CD4-positive, alpha-beta T cell treated with Interleukin-15 for 1 hour (primary cell): ENCODE data around the gene RBM15.
A peak's percentile ranks its signal among the peaks of the same experiment; 100 is the strongest.

ENCODE experiments used
- DNase-seq: peaks from one replicate; pipeline ENCODE4 v3.0.0-alpha.2; 2020

The RBM15 gene

DNA sequence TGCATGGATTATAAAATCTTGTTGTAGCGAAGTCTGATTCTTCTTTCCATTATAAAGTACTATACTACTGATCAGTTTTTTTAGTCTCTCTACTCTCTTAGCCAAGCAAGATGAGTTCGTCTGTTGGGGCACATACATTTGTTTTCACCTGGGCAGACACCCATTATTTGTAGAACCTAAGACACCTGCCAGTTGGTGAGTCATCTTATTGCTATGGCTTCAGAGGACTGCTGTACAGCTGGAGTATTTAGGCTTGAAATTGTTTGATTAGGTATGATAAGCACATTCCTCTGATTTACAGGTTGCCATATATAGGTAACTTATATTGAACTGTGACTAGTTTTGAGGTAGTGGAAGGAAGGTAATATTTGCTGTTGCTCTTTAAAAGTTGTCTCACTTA, 17.2 kb downstream of the RBM15 start:
- DNase-seq, result no peak

DNA sequence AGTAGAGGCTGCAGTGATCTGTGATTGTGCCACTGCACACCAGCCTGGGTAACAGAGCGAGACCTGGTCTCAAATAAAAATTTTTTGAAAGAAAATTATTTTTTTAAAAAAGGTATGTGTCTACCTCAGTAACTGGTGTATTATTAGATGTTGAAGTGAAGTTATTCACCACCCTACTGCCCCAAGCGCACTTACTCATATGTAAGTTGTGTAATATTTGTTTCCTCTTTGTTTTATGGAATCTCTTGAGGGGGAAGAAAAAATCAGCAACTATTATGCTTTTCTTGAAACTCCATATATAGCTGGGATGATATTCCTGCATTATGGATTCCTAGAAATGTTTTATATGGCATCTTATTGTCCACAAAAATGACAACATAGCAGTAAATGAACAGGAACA, 21.3 kb downstream of the RBM15 start:
- DNase-seq, result no peak

DNA sequence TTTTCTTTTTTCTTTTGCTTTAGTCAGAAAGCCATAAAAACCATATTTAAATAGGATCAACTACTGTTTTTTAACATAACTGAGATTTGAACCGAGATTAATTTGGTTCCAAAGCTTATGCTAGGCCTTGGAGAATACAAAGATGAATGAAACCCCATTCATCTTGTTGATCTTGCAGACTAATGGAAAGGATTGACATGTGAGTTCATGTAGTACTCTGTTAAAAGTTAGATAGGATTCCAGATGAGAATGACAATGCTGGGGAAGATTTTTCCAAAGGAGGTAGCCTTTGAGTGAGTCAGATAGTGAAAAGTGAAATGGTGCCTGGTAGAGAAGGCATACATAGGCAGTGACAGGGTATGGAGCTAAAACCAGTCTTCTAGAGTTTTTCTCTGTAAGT, 22.7 kb downstream of the RBM15 start:
- no peak for DNase-seq

DNA sequence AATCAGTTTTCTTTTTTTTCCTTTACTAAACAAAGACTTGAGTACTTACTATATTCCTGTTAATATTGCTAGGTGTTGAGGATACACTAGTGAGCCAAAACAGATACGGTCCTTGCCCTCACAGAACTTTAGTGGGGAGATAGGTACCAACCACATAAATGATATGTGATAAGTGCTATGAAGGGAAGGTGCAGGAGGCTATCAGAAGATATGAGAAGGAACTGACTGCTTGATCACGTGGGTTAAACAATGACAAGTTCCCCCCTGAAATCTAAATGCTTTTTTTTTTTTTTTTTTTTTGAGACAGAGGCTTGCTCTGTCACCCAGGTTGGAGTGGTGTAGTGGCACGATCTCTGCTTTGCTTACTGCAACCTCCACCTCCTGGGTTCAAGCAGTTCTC, 25.0 kb downstream of the RBM15 start:
- no peak for DNase-seq

DNA sequence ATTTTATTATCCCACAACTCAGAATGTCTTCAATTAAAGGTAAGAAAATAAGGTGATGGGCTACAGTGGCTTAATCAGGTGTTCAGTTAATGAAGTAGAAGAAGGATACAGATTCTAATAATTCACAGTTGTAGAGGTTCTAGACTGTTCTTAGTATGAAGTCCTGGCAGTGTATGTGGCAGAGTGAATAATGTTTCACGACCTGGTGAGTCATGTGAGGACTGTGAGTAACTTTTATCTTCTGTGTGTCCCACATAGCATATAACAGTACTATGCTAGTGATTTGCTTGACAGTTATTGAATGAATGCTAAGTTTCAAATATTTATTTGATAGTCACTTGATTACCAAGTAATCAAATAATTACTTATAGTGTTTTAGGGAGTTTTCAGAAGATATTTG, 31.6 kb downstream of the RBM15 start:
- no peak for DNase-seq

DNA sequence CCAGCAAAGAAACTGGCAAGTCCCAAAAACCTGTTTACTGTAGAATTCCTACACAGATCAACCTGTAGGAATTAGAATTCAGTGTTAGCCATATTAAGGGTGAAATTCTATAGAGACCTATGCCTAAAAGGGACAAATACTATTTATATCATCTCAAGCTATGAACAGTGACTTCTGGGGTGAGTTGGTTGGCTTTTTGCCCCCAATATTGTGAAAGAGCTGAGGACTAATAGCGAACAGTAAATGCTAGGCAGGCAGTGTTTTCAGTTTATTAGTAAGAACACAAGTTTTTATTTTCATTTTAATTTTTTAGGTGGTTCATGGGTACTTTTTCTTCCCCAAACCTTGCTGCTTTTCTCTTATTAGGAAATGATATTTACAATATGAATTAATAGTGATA, 36.3 kb downstream of the RBM15 start:
- no peak for DNase-seq

DNA sequence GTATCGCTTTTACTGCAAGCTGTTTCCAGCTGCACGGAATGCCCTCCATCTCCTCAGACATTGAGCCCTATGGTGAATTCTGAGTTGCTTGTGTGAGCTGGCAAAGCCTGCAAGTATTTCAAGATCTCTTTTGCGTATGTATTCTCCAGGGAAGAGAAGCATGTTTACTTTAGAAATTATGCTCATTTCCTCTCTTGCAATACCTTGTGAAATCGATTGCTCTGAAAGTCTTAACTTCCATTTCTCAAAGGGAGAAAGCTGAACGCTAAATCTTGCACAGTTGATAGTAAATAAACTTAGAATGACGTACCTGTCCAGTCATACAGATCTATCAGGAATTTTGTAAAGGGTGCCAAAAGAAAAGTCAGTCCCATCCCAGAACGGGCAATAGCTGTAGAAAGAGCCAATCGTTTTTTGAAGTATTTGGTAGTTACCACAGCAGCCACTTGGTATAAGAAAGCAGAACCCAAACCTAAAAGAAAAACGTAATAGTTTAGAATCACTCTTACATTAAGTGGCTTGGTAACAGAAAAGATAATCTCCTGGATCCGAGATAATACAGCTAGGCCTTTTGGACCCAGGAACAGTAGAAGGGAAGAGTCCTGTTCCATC, 41.6 kb downstream of the RBM15 start:
- DNase-seq, result no peak

DNA sequence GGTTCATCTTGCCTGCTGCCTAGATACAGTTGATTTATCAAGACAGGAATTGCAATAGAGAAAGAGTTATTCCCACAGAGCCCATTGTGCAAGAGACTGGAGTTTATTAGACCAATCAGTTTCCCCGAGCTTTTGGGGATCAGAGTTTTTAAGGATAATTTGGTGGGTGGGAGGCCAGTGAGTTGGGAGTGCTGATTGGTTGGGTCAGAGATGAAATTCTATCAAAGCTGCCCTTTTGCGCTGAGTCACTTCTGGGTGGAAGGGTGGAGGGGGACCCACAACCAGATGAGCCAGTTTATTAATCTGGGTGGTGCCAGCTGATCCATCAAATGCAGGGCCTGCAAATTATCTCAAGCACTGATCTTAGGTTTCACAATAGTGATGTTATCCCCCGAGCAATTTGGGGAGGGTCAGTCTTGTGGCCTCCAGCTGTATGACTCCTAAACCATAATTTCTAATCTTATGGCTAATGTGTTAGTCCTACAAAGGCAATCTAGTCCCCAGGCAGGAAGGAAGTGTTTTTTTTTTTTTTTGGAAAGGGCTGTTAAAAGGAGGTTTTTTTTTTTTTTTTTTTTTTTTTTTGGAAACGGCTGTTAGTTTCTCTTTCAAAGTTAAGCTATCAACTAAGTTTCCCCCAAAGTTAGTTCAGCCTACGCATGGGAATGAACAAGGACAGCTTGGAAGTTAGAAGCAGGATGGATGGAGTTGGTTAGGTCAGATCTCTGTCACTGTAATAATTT, 44.2 kb downstream of the RBM15 start:
- no peak for DNase-seq

DNA sequence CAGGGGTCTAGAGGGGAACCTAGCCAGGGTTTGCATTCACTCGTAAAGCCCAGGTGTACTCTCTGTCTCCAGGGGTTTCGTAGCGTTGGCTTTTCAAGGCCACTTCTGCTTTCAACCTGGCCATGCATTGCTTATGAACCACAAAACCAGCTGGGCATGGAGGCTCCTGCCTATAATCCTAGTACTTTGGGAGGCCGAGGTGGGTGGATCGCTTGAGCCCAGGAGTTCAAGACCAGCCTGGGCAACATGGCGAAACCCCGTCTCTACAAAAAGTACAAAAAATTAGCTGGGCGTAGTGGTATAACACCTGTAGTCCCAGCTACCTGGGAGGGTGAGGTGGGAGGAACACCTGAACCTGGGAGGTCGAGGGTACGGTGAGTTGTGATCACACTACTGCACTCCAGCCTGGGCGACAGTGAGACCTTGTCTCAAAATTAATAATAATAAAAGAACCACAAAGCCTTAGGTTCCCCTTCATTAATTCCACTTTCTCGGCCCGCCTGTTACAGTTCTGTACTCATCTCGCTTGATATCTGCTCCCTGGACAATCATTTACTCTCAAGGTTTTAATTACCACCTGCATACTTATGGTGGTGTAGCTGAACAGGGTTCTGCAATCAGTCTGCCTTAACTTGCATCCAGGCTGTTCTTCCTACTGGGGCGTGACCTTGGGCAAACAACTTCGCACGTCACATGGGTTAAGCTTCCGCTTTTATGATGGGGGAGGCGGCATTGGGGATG, 45.6 kb downstream of the RBM15 start:
- peak; percentile 76 for DNase-seq

DNA sequence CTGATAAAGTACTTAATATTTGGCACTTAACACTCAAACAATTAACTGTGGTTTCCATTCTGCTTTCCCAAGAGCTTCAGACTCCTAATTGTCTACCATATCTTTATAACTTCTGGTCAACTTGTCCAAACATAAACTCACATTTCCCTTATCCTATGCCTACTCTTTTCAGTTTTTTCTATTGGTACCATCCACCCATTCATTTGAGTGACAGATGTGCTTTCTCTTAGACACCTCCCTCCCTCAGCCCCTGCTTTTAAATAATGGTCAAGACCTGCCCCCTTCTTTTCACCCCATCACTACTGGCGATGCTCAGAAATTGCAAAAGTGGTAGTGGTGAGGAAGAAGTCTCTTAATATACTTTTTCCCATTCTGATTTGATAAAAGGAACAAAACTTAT, 46.2 kb downstream of the RBM15 start:
- no peak for DNase-seq

DNA sequence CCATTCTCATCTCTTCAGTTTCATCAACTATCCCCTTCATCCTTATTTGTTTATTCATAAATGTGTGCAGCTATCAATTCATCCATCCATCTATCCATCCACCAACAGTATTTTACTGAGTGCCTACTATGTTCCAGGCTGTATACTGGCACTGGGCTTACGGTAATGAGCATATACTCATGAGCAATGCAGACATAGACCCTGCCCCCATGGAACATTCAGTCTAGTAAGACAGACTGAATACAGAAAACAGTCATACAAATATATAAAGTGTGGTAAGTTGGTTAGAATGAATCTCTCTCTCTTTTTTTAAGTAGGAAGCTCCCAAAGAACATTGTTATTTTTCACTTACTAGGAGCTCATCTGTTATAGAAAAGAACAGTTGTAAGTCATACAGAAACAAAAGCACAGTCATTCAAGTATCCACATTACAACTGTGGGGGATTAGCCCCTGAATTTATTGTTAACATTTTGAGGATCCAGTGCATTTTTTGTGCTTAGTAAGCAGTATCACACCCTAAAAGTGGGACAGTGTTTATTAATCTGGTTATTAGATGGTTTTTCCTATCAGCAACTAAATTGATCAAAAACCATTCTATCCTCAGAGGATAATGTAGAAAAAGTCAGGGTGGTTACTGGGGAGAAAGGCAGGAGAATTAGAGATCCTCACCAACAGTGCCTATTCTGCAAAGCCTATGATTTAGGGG, 48.0 kb downstream of the RBM15 start:
- DNase-seq, result no peak

DNA sequence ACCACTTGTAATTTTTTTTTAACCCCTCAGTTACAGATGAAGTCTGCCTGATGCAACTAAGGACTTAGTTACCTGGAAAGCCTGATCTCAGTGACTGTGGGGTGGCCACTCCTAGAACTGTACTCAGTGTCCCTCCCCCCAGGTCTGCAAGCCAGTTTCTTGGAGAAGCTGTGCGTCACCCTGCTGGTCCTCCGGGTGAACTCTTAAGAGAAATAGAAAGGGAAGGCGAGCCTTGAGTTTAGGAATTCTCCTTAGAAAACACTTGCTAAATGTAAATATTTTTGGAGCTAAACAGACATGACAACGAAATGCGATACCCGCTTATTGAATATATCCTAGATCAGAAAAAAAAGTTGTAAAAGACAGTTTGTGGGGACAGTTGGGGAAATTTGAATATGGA, 50.9 kb downstream of the RBM15 start:
- no peak for DNase-seq

DNA sequence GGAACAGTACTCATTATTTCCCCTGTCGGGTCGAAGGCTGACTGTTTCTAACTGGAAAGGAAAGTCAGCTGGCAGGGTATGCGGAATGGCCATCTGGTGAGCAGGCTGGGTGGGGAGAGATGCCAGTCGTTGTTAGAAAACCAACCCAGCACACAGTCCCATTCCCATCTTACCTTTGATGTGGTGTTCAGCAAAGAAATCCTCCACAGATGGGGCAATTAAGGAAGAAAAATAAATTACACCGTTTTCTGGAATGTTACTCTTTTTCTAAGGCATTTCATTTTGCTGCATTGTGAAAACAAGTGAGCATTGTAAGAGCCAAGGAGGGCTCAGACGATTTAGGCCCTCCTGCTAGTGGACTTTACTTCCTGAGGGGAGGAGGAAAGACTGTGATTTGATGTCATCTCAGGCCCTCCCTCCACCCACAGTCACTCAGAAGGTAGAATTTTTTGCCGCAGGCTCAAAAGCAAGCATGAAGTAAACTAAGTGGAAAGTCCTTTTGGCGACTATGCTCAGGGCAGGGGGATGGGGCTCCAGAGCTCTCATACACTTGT, 51.6 kb downstream of the RBM15 start, which contains the start of gene SLC16A4:
Gene SLC16A4 (minus strand): TSS at position 335 of the 554 bp plus-strand sequence. CDS start 1,703 bp downstream, outside the sequence.
- no peak for DNase-seq

DNA sequence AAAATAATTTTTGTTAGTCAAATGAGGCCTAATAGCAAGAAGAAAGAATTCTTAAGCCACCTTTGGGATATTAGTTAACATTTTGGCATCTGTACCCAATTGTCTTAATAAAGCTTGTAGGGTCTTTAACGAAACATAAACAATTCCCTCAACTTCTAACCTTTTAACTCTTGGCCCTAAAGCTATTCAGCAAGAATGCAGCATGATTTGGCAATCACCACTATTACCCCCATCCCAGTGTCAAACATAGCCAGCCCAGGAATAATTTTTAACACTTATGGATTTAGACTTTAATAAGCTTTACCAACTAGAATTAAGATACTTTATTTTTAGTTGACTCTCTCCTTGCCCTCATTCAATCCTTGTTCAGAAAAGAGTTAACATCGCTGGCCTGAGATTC, 54.1 kb downstream of the RBM15 start:
- no peak for DNase-seq

DNA sequence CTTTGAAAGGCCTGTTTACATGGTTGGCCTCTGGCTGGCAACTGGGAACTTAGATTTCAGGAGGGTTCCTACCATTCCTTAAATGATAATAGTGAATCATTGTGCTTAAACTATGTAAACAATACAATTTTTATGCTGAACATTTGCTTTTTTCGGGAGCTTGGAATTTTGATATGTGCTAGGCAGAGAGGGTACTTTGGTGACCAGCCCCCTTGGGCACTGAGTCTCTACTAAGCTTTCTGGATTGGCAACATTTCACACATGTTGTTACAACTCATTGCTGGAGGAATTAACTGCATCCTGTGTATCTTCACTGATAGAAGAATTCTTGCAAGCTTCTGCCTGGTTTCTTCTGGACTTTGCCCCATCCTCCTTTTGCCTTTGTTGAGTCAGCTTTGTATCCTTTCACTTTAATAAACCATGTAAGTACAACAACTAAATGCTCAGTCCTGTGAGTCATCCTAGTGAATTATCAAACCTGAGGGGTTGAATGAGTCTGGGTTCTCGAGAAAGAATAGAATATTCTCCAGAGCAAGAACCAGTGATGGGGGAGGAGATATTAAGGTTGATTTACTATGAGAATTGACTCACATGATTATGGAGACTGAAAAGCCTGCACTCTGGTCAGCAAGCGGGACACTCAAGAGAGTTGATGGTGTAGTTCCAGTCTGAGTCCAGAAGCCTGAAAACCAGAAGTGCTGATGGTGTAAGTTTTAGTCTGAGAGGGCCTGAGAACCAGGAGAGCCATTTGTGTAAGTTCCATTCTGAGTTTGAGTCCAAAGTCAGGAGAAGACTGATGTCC, 54.7 kb downstream of the RBM15 start:
- DNase-seq, result no peak

DNA sequence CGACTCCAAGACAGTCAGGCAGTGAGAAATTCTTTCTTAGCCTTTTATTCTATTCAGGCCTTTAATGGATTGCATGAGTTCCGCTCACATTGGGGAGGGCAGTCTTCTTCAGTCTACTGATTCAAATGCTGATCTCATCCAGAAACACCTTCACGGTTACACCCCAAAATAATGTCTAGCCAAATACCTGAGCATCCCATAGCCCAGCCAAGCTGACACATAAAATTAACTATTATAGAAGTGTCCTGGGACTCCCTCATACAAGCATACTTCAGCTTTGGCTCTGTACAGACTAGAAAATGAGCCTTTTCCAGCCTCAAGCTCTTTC, 55.3 kb downstream of the RBM15 start:
- DNase-seq, result no peak
